ENCODE measurements around the gene ABHD17C.

DNA sequence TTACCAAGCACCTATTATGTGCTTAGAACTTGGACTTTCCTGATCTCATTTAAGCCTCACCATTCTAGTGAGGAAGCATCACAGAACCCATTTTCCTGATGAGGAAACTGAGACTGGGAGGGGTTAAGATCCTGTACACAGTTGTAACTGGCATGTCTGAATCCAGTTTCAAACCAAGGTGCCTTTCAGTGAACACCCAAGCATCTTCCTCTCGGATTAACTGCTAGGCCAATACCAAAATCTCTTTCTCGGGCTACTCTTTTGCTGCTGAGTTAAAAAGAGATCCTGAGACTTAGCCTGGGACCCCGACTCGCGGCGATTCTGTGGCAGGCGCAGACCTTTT, 83.5 kb downstream of the ABHD17C start:
- TF ChIP-seq, protein P1, sequence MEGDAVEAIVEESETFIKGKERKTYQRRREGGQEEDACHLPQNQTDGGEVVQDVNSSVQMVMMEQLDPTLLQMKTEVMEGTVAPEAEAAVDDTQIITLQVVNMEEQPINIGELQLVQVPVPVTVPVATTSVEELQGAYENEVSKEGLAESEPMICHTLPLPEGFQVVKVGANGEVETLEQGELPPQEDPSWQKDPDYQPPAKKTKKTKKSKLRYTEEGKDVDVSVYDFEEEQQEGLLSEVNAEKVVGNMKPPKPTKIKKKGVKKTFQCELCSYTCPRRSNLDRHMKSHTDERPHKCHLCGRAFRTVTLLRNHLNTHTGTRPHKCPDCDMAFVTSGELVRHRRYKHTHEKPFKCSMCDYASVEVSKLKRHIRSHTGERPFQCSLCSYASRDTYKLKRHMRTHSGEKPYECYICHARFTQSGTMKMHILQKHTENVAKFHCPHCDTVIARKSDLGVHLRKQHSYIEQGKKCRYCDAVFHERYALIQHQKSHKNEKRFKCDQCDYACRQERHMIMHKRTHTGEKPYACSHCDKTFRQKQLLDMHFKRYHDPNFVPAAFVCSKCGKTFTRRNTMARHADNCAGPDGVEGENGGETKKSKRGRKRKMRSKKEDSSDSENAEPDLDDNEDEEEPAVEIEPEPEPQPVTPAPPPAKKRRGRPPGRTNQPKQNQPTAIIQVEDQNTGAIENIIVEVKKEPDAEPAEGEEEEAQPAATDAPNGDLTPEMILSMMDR (IDR thresholded peaks at IDR 0.05) = no peak
- no peak for TF ChIP-seq POLR2A (IDR thresholded peaks at IDR 0.05)

Measured in tibial nerve (tissue), 3 donors.